HG03139 (cell line): ENCODE measurements around the gene CAD.
"Not testable (repeated sequence)": the region's sequence is repeated elsewhere in the genome, so short reads cannot be mapped to it uniquely, and the experiment has no call there.

Source experiments
- ATAC-seq: cut with Tn5 transposase; IDR thresholded peaks from one replicate; pipeline ENCODE4 v1.9.1; 2021; ENCODE audit not compliant: unreplicated experiment

Gene CAD

GRCh38 chr2:27217173-27218121, at the start of gene CAD:
CAD (plus strand) TSS chr2:27217369; CDS start chr2:27217552, 183 bp downstream.
- peak; percentile 74 for ATAC-seq

GRCh38 chr2:27170581-27171337, 46.4 kb upstream of the CAD start:
- ATAC-seq = no peak

- no peak for ATAC-seq
Observed at GRCh38 chr2:27171351-27171848, 45.8 kb upstream of the CAD start.

- no peak for ATAC-seq
Observed at GRCh38 chr2:27174638-27175037, 42.5 kb upstream of the CAD start.

- ATAC-seq = no peak
Observed at GRCh38 chr2:27175330-27175729, 41.8 kb upstream of the CAD start.

- not testable (repeated sequence) for ATAC-seq
Observed at GRCh38 chr2:27175781-27176180, 41.4 kb upstream of the CAD start.

DNA sequence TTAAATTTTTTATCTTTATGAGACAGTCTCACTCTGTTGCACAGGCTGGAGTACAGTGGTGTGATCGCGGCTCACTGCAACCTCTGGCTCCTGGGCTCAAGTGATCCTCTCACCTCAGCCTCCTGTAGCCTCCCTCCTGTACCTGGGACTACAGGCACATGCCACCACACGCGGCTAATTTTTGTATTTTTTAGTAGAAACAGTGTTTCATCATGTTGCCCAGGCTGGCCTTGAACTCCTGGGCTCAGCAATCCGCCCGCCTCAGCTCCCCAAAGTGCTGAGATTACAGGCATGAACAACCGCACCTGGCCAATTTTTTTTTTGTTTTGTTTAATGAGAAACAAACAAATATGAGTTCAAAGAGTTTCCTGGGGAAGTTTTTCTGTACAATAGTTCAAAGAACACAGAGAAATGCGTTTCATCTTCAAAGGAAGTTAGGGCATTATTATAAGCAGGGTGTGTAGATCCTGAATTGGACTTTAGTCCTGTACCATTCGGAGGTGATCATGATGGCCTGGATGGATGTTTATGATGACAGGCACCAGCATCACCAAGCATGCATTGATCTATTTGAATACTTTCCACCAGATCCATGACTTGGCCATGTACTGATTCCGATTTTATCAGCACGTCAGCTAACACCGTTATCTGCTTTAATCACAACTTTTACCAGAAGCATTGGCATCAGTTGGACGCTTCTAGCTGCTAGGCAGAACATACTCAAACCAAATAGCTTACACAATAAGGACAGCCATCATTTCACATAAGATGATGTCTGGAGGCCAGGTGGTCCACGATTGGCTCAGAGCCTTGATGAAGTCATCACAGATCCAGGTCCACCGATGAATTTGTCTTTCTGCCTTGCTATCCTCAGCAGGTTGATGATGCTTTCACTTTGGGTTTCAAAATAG, 39.5 kb upstream of the CAD start:
- no peak for ATAC-seq

DNA sequence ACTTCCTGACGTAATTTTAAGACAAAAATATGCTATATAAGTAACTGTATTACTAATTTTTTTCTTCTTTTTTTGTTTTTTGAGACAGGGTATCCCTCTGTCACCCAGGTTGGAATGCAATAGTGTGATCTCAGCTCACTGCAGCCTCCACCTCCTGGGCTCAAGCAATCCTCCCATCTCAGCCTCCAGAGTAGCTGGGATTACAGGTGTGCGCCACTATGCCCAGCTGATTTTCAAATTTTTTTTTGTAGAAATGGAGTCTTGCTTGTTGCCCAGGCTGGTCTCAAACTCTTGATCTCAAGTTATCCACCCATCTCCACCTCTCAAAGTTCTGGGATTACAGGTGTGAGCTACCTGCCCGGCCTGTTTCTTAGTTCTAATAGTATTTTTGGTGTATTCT, 38.7 kb upstream of the CAD start:
- no peak for ATAC-seq

DNA sequence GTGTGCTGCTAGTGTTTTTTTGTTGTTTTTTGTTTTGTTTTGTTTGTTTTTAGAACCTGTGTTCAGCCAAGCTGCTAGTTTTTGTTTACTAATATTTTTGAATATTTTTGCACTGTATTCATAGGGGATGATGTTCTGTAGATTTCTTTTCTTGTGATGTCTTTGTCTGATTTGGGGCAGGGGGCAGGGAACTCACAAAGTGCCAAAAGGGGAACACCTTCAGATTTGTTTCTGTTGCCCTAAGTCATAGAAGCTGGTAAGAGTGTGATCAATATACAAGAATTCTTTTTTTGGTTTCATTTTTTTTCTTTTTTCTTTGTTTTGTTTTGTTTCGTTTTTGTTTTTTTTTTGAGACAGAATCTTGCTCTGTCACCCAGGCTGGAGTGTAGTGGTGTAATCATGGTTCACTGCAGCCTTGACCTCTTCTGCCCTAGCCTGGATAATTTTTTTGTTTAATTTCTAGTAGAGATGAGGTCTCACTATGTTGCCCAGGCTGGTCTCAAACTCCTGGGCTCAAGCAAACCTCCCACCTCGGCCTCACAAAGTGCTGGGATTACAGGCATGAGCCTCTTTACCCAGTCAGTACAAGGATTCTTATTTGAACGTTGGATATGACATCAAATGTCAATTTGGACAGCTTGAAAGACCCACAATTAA, 37.7 kb upstream of the CAD start:
- no peak for ATAC-seq

- no peak for ATAC-seq
Observed at GRCh38 chr2:27182346-27182745, 34.8 kb upstream of the CAD start.

DNA sequence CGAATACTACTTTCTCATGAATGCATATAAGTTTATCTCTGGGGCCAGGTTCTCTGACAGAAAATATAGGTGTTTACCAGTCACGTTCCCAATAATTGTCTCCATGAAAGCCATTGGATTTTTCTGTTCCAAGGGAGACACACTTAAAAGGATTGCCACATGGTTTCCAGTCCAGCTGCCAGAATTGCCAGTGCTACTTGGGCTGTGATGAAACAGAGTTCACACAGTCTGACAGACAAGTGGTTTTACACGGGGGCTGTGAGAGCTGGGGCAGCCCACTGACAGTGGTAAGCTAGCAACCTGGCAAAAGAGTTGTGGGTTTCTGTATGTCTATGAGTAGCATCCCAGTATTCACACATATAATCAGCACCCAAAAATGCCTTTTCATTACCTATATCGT, 33.1 kb upstream of the CAD start:
- ATAC-seq = no peak

DNA sequence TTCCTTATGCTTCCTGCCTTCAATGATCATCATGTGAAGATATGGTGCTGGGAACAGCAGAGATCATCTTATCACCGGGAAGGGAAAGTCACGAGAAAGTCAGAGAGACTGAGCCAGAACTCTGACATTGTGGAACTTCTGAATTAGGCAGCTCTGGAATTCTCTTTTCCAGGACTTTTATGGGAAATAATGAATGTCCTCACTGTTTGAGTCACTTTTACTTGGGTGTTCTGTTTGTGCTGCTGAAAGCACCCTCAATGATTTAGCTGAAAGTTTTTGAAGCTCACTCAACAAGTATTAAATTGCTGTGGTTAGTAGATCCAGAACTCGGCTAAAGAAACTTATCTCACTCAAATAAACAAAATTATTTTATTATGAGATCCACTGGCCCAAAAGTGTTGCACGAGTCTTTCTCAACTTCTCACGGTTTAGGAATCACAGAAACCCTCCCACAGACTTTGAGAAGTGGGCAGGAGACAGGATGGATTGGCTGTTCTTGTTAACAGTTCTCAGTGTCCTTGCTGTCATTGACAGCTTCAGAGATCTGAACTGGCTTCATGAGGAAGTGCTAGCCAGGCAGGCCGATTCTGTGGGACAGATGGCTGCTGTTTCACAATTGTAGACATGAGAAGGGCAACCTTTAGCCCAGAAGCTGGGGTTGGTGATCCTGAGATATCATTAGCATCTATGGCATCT, 31.7 kb upstream of the CAD start:
- ATAC-seq = no peak

- no peak for ATAC-seq
Observed at GRCh38 chr2:27186613-27187345, 30.4 kb upstream of the CAD start.

- no peak for ATAC-seq
Observed at GRCh38 chr2:27189989-27190388, 27.2 kb upstream of the CAD start.

DNA sequence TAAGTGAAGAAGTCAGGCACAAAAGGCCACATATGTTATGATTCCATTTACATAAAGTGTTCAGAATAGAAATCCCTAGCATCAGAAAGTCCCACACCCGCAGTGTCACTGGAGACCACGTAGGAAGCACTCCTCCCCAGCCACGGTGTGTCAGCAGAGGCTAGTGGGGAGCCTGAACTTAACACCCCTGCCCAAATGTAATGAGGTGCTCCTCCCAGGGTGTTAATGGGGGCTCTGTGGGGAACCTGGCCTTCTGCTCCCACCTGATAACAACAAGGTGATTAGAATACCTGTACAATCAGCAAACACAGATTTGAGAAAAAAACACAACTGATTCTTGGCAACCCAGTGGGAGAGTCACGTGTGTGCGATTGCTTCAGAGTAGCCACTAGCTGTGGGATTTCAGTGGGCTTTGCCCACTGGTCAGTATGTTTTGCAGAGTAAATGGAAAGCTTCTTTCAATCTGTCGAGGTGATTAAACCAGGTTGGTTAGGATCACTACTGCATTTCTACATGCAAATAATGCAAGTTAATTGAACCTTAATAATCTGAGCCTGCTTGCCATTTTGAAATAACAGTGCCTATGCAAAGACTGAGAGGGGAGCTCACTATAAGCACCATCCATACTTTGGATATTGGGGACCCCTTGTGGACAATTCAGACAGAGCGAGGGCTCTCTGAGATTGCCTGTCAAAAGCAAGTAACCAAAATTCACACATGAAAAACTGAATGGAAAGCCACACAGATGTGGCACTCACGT, 25.9 kb upstream of the CAD start:
- no peak for ATAC-seq

- no peak for ATAC-seq
Observed at GRCh38 chr2:27194538-27195354, 22.4 kb upstream of the CAD start.

DNA sequence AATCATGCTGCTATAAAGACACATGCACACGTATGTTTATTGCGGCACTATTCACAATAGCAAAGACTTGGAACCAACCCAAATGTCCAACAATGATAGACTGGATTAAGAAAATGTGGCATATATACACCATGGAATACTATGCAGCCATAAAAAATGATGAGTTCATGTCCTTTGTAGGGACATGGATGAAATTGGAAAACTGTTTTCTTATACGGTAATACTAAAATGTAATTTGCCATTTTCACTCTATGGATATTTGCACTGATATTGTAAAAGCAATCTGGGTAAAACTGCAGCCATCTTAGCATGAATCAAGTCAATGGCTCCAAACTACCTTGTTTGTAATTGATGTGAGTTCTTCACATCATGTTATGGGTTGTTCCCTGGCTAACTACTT, 21.4 kb upstream of the CAD start:
- not testable (repeated sequence) for ATAC-seq
